ENCODE results near the gene LEMD2.

The LEMD2 gene

GRCh38 chr6:33820784-33821520, 32.0 kb upstream of the LEMD2 start:
- H3K27ac ChIP-seq: no peak overlapping the region

GRCh38 chr6:33820243-33820642, 31.3 kb upstream of the LEMD2 start:
- H3K27ac ChIP-seq: no peak overlapping the region
- DNase-seq (ENCODE audit: low read depth, low spot score): no peak

More at GRCh38 chr6:33820784-33821520, 32.0 kb upstream of the LEMD2 start:
- DNase-seq (ENCODE audit: low read depth, low spot score): no peak

GRCh38 chr6:33819021-33819420, 30.1 kb upstream of the LEMD2 start:
- H3K27ac ChIP-seq: no peak overlapping the region
- DNase-seq (ENCODE audit: low read depth, low spot score): no peak

GRCh38 chr6:33818293-33818692, 29.4 kb upstream of the LEMD2 start:
- H3K27ac ChIP-seq: no peak overlapping the region
- DNase-seq (ENCODE audit: low read depth, low spot score): no peak

GRCh38 chr6:33817489-33817888, 28.6 kb upstream of the LEMD2 start:
- no peak overlapping the region for H3K27ac ChIP-seq
- DNase-seq (ENCODE audit: low read depth, low spot score): no peak

- no peak overlapping the region for H3K27ac ChIP-seq
- no peak for DNase-seq (ENCODE audit: low read depth, low spot score)
Observed at GRCh38 chr6:33816911-33817310, 28.0 kb upstream of the LEMD2 start.

DNA sequence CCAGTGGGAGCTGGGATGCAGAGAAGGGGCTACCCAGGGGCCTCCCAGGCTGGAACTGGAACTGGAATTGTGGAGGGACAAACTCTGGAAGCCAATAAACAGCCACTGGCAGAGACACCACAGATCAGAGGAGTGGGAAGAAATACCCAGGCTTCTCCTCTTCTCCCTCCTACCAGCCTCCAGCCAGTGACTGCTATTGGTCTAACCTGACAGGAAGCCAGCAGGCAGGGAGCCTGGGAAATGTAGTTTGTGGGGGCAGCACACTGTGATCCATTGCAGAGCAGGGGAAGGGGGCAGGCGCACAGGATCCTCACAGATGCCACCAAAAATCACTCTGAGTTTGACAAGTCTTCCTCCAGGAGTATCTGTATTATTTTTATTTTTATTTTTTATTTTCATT, 26.9 kb upstream of the LEMD2 start:
- DNase-seq (ENCODE audit: low read depth, low spot score): no peak
- H3K27ac ChIP-seq: no peak overlapping the region

DNA sequence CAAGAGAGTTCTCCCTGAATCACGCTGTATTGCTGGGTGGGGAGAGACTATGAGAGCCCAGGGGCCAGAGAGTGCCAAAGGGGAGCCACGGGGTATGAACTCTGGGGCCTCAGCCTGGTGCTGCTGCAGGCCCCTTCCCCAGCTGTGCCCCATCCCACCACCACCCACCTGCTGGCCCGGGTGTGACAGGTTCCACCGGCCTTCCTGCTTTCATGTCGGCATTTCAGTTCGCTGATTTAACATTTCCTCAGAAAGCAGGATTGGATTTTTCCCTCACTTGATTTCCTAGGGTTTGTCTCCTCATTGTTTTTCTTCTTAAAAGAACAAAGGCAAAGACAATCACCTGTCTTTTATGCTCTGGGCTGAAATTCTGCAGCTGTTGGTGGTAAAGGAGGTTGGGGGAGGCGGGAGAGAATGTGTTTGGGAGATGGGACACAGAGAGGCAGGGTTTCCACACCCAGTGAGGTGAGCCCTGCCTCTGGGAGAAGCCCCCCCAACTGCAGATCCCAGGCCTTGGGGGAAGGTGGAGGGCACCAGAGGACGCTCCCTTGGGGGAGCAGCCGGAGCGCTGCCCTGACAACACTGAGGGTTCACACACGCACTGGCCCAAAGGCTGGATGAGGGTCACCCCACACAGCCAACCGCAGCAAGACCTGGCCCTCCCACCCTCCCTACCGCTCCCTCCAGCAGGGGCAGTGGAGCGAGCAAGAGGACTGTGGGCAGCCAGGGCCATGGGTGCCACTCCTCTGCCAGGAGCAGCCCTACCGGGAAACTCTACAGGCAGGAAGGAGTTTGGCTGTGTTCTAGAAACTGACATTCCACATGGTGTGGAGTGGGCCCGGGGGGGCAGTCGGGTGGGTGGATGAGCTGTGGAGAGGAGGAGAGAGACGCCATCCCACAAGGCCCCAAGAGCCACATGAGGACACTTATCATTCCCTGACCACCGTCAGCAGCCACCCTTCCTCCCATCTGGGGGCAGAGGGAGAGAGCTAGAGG, 25.4 kb upstream of the LEMD2 start:
- no peak overlapping the region for H3K27ac ChIP-seq
- no peak for DNase-seq (ENCODE audit: low read depth, low spot score)

GRCh38 chr6:33813246-33813904, 24.4 kb upstream of the LEMD2 start:
- no peak overlapping the region for H3K27ac ChIP-seq
- no peak for DNase-seq (ENCODE audit: low read depth, low spot score)

DNA sequence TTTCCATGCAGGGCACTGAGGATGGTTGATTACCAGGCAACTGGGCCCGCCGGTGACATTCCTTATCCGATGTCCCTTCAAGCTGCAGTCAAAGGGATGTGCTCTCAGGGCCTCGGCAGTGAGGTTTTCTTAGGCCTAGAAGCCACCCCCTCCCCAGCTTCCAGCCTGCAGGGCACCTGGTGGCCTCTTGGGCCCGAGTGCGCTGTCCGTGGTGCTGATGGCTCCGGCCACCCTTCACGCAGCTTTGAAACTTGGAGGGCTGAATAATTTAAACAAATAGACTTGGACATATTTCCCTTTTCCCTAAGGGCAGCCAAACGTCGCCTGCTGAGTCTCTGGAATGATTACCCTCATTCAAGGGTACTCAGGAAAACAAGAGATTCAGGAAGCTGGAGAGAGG, 23.7 kb upstream of the LEMD2 start:
- H3K27ac ChIP-seq: no peak overlapping the region
- no peak for DNase-seq (ENCODE audit: low read depth, low spot score)

DNA sequence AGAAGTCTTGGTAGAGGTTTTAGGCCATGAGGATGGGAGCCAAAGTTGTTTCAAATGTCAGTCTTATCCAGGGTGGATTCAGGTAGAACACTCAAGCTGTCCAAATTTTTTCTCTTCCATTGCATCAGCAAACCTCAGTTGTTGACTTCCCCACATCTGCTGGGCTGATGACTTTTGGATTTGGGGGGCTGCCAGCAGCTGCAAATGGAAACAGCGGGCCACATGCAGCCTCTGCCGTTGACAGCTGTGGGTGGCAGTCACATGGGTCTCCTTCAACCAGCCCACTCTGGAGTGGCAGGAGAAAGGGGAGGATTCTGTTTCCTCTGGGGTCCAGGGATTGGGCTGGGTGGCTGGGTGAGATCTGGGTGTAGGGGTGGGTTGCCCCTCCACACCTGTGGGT, 20.7 kb upstream of the LEMD2 start:
- no peak overlapping the region for H3K27ac ChIP-seq
- no peak for DNase-seq (ENCODE audit: low read depth, low spot score)

- no peak overlapping the region for H3K27ac ChIP-seq
- no peak for DNase-seq (ENCODE audit: low read depth, low spot score)
Observed at GRCh38 chr6:33808641-33809180, 19.8 kb upstream of the LEMD2 start.

DNA sequence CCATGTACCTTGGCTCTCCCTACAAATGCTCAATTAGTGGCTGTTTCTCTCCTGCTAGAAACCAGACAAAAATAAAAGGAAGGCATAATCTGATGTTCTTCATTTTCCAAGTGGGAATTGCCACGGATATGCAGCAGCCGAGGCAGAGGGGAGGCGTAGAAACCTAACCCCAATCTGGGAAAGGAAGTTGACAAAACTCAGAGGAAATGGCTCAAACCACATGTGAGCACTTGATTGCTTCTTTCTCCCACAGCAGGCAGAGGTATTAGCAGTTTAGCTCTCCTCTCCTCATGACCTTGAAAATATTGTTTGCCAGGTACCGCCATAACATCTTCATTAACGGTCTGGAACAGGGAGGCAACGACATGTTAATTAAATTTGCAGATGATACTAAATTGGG, 18.7 kb upstream of the LEMD2 start:
- no peak overlapping the region for H3K27ac ChIP-seq
- no peak for DNase-seq (ENCODE audit: low read depth, low spot score)

- no peak for DNase-seq (ENCODE audit: low read depth, low spot score)
- H3K27ac ChIP-seq: no peak overlapping the region
Observed at GRCh38 chr6:33806841-33807240, 17.9 kb upstream of the LEMD2 start.

DNA sequence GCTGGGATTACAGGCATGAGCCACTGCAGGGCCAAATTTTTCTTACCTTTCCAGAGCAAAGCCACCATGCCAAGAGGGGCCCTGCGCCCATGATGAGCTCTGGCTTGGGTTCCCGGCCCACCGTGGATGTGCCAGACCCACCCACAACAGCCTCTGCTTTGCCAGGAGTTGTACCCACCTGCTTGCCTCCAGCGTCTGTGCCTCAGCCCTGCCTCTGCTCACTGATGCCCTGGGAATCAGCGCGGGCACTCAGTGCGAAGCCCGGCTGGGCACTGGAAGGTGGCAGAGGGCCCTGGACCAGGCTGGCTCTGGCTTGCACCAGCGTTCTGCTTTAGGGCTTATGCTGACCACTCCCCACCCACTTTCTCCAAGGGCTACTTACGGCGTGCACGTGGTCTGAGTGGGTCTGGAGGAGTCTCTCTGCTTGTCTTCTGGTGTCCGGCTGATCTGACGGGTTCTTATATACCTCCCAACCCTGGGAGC, 14.7 kb upstream of the LEMD2 start, which contains the start of gene MLN:
Gene MLN (minus strand): TSS at position 433 of the 483 bp plus-strand sequence. CDS start 2,840 bp downstream, outside the sequence.
- H3K27ac ChIP-seq: no peak within 1 kb of the TSS

GRCh38 chr6:33802186-33802958, 13.4 kb upstream of the LEMD2 start:
- no peak overlapping the region for H3K27ac ChIP-seq
- no peak for DNase-seq (ENCODE audit: low read depth, low spot score)

More for the DNA sequence above, 14.7 kb upstream of the LEMD2 start, which contains the start of gene MLN:
- no peak for DNase-seq (ENCODE audit: low read depth, low spot score)

GRCh38 chr6:33801611-33802010, 12.7 kb upstream of the LEMD2 start:
- H3K27ac ChIP-seq: no peak overlapping the region
- no peak for DNase-seq (ENCODE audit: low read depth, low spot score)

- DNase-seq (ENCODE audit: low read depth, low spot score): no peak
- H3K27ac ChIP-seq: no peak overlapping the region
Observed at GRCh38 chr6:33800248-33800969, 11.5 kb upstream of the LEMD2 start.

Data from epithelial cell of prostate (primary cell).